Measurements from ENCODE around the gene C12orf75. TPM values are rescaled to one million over a fixed set of nuclear protein-coding genes. Genes with fewer than 3 reads are reported as not detected.

C12orf75 gene
- total and polyA plus RNA-seq, 2 experiments from 2014 or later, result 43.9 to 69.8 TPM

GRCh38 chr12:105319691-105320209 is 10.7 kb upstream of the C12orf75 start:
- ATAC-seq, result peak; percentile 84
- TF ChIP-seq CREB1 (CRISPR knock-in tag; IDR thresholded peaks at IDR 0.05; ENCODE audit: low read depth) (no peak), CTCF (conservative IDR thresholded peaks at IDR 0.05; ENCODE audit: low read depth in 2 of 2) (peak; percentile 29 to 57), REST (IDR thresholded peaks at IDR 0.05; ENCODE audit: unreplicated experiment) (no peak)
- H4K20me1 ChIP-seq (replicated peaks; ENCODE audit: insufficient read depth), result no peaks in the 10 kb centered on the region
- peaks cover 9% of the 10 kb centered on the region; the same call in 2 of the 3 replicates for H3K9me3 Mint-ChIP-seq
- H3K27ac Mint-ChIP-seq, result no peak overlapping the region
- H3K4me2 ChIP-seq, result no peak overlapping the region
- peaks cover 7% of the 10 kb centered on the region for H3K27me3 Mint-ChIP-seq (ENCODE audit: insufficient read depth, low read depth, poor library complexity)
- no peaks in the 10 kb centered on the region for H3K27me3 ChIP-seq (ENCODE audit: insufficient read depth)
- no peaks in the 10 kb centered on the region; the same call in 2 of the 3 replicates for H3K4me1 Mint-ChIP-seq
- H3F3A ChIP-seq (replicated peaks; ENCODE audit: low read depth), result no peaks in the 10 kb centered on the region
- peak; percentile 41 for DNase-seq (ENCODE audit: low spot score)
- H3K27ac ChIP-seq (ENCODE audit: low read depth), result no peak overlapping the region
- no peaks in the 10 kb centered on the region for H3K79me2 ChIP-seq (replicated peaks; ENCODE audit: insufficient read depth)
- no peak overlapping the region for H3K4me3 ChIP-seq
- 0 out of 2 replicates have a peak overlapping the region, but pooled peaks have one; percentile 18 for H2AFZ ChIP-seq
- H3K36me3 ChIP-seq (ENCODE audit: insufficient read depth), result no peaks in the 10 kb centered on the region
- H3K4me1 ChIP-seq (ENCODE audit: insufficient read depth), result no peaks in the 10 kb centered on the region
- H3K9me2 ChIP-seq (ENCODE audit: insufficient read depth), result no peaks in the 10 kb centered on the region
- no peak overlapping the region for H3K4me3 Mint-ChIP-seq
- 0 out of 3 replicates have a peak, but pooled peaks cover 1% of the 10 kb centered on the region for H3K36me3 Mint-ChIP-seq (ENCODE audit: low read depth)

- Mint-ChIP-seq H3K27ac (no peak overlapping the region), H3K4me1 (no peaks in the 10 kb centered on the region; the same call in 2 of the 3 replicates), H3K36me3 (ENCODE audit: low read depth) (no peaks in the 10 kb centered on the region), H3K4me3 (no peak overlapping the region), H3K9me3 (no peaks in the 10 kb centered on the region), H3K27me3 (ENCODE audit: insufficient read depth, low read depth, poor library complexity) (peaks cover 3% of the 10 kb centered on the region)
- Histone ChIP-seq H3K4me2 (no peak overlapping the region), H2AFZ (no peak overlapping the region), H3F3A (replicated peaks; ENCODE audit: low read depth) (no peaks in the 10 kb centered on the region), H3K9me2 (ENCODE audit: insufficient read depth) (no peaks in the 10 kb centered on the region), H3K27ac (ENCODE audit: low read depth) (no peak overlapping the region), H3K36me3 (ENCODE audit: insufficient read depth) (no peaks in the 10 kb centered on the region), H3K4me1 (ENCODE audit: insufficient read depth) (no peaks in the 10 kb centered on the region), H3K4me3 (no peak overlapping the region), H3K27me3 (ENCODE audit: insufficient read depth) (no peaks in the 10 kb centered on the region), H3K79me2 (replicated peaks; ENCODE audit: insufficient read depth) (no peaks in the 10 kb centered on the region), H4K20me1 (replicated peaks; ENCODE audit: insufficient read depth) (no peaks in the 10 kb centered on the region)
- no peak; the same call in 2 of the 3 replicates for ATAC-seq
- TF ChIP-seq ZNF114 (CRISPR knock-in tag; IDR thresholded peaks at IDR 0.05) (no peak), CTCF (conservative IDR thresholded peaks at IDR 0.05; ENCODE audit: low read depth in 2 of 2) (peak in 1 of 2 experiments; percentile 35; a peak in 2 of 4 replicates)
- no peak for DNase-seq (ENCODE audit: low spot score)
These were observed 9.4 kb upstream of the C12orf75 start for GRCh38 chr12:105321125-105321524.

All from GM23338 (cell line).